ENCODE results near the gene TCF4.

Gene TCF4

DNA sequence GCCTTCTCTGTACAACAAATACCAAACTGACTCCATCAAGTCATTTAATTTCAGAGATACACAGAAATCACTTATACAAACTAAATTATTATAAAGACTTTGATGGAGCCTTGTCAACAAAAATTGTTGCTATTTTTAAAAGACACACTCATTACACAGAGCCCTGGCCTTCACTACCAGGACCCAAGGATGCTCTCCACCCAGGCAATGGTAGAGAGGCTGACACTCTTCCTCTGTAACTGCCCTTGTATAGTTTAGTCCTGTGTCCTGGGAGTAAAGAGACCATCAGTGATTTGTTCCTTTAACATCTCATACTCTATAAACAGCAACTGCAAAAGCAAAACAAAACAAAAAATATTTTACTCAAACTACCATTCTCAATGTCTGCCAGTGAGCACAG, 173.5 kb downstream of the TCF4 start:
- H3K4me3 ChIP-seq (ENCODE audit: low read depth, low read length), result no peak overlapping the region
- TF ChIP-seq, protein P1, sequence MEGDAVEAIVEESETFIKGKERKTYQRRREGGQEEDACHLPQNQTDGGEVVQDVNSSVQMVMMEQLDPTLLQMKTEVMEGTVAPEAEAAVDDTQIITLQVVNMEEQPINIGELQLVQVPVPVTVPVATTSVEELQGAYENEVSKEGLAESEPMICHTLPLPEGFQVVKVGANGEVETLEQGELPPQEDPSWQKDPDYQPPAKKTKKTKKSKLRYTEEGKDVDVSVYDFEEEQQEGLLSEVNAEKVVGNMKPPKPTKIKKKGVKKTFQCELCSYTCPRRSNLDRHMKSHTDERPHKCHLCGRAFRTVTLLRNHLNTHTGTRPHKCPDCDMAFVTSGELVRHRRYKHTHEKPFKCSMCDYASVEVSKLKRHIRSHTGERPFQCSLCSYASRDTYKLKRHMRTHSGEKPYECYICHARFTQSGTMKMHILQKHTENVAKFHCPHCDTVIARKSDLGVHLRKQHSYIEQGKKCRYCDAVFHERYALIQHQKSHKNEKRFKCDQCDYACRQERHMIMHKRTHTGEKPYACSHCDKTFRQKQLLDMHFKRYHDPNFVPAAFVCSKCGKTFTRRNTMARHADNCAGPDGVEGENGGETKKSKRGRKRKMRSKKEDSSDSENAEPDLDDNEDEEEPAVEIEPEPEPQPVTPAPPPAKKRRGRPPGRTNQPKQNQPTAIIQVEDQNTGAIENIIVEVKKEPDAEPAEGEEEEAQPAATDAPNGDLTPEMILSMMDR (IDR thresholded peaks at IDR 0.05; ENCODE audit: control insufficient read depth, extremely low read depth, insufficient read depth), result no peak
- no peak for DNase-seq (ENCODE audit: low read depth)

DNA sequence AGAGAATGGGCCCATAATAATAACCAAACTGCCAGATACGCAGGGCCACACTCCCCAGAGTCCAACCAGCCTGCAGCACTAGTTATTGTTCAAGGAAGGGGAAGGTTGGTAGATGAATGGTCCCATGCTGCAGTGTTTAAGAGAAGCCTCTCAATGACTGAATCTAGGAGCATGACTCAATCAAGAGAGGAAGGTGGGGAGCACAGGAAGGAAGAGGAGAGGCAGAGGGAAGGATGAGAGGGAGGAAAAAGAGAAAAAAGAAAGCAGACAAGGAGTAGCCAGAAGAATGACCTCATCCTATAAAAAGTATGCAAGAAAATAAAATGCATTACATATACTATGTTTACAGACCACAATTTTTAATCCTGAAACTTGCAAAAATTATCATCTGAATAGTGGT, 174.5 kb downstream of the TCF4 start:
- no peak overlapping the region for H3K4me3 ChIP-seq (ENCODE audit: low read depth, low read length)
- TF ChIP-seq, protein P1 (IDR thresholded peaks at IDR 0.05; ENCODE audit: control insufficient read depth, extremely low read depth, insufficient read depth), result no peak
- no peak for DNase-seq (ENCODE audit: low read depth)

DNA sequence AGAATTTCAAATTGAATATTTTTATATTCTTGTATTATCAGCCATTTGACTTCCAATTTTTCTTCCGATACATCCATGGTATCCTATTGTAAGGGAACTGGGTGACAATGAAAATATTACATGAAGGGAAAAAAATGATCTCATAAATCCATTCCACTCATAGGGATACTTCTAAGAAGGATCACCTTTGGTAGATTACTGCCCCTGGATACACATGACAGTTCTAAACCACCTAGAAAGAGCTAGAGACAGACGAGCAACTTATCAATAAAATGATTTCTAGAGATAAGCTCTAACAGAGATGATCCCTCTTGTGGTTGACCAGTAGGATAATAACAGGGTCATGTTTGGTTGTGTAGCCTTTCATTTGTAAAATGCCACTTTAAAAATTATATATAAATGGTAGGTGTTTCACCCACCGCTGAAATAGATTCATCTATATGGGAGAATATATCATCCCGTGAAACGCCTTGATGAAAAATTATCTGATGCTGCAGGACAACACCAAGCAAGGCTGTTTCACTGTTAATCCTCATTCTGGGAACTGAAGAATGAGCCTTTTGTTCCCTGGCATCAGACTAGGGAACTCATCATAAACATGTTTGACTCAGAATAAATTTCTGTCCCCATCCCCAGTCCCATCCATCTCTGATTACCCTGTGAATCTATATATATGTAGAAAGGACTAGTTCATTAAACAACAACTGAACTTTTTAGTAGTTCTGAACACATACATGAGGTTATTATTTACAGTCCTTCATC, 180.0 kb downstream of the TCF4 start:
- no peak overlapping the region for H3K4me3 ChIP-seq (ENCODE audit: low read depth, low read length)
- TF ChIP-seq, protein P1 (IDR thresholded peaks at IDR 0.05; ENCODE audit: control insufficient read depth, extremely low read depth, insufficient read depth), result no peak

DNA sequence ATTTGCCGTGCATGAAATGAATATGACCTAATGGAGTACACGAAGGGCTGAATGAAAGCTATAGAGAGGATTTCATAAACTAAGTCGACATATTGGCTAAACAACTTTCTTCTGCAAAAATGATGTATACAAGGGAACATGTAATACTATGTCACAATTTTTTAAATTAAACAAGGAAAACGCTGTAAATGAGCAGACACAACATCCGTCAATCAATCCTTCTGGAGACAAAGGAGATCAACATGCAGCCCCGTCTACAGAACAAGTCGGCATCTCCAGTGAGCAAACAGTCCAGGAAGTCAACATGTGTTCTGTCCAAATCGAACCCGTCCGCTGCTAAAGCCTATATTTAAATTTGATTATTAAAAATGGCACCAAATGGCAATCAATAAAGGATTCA, 180.8 kb downstream of the TCF4 start:
- no peak overlapping the region for H3K4me3 ChIP-seq (ENCODE audit: low read depth, low read length)
- TF ChIP-seq, protein P1 (IDR thresholded peaks at IDR 0.05; ENCODE audit: control insufficient read depth, extremely low read depth, insufficient read depth), result no peak
- DNase-seq (ENCODE audit: low read depth), result no peak

More for the DNA sequence above, 180.0 kb downstream of the TCF4 start:
- DNase-seq (ENCODE audit: low read depth), result no peak

DNA sequence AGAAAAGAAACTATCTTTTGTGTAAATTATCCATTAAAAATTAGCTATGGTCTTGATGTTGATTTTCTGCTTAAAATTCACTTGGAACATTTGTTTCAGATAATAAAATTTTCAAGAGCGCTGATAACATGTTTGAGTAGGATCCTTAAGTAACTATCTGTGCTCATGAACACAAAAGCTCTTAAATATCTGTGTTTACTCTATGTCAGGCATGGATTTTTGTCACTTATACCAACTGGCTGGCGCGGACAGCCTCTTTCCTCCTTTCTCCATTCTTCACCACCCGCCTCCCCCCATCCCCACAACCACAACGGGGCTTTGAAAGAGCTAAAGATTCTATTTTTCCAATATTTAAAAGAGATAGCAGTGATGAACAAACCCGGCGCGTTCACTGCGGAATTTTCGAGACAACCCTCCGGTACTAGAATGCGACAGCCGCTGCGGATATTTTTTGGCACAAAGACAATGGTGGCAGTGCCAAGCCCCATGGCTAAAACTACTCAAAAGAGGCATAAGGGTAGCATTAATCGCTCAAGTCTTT, 181.5 kb downstream of the TCF4 start:
- TF ChIP-seq, protein P1 (IDR thresholded peaks at IDR 0.05; ENCODE audit: control insufficient read depth, extremely low read depth, insufficient read depth), result no peak
- DNase-seq (ENCODE audit: low read depth), result no peak
- H3K4me3 ChIP-seq (ENCODE audit: low read depth, low read length), result no peak overlapping the region

DNA sequence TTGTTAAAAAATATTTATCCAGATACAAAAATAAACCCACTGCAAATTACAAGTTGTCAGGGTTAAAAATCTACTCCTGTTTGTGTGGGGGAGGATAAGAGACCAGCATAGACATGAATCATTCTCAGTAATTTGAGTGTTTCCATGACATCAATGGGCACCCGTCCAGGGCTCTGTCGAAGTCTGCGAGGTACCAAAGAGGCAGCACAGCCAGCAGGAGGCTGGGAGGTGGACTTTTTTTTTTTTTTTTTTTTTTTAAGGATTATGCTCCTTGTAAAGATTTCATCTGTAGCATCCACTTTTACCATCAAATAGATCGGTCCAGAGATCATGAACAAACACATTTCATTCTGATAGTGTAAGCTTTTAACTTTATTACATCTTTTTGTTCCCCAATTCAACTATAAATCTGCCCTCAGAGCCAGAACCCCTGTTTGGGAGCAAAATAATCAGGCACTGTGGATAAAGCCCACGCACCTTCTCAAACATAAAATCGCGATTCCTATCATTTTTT, 182.0 kb downstream of the TCF4 start:
- TF ChIP-seq, protein P1 (IDR thresholded peaks at IDR 0.05; ENCODE audit: control insufficient read depth, extremely low read depth, insufficient read depth), result no peak

More for the DNA sequence above, 182.0 kb downstream of the TCF4 start:
- no peak overlapping the region for H3K4me3 ChIP-seq (ENCODE audit: low read depth, low read length)
- DNase-seq (ENCODE audit: low read depth), result no peak
